Daoy (cell line): Measurements from ENCODE around the gene SLC19A1. TPM values are rescaled to one million over a fixed set of nuclear protein-coding genes. Genes with fewer than 3 reads are reported as not detected.
A peak's percentile ranks its signal among the peaks of the same experiment; 100 is the strongest.

Experiments used
- DNase-seq: peaks from one replicate; pipeline ENCODE4 v3.0.0-alpha.2; 2015; ENCODE audit warnings: low read depth
- total RNA-seq: library from RNA; depleted of rRNA; stranded (reverse); fragments of >200 nt; shearing (Covaris generic); gene quantifications from 2 replicates; pipeline ENCODE4 v1.2.3, GENCODE V29; 2014

Gene SLC19A1
- total RNA-seq, 1 experiment from 2014 or later, result 16.3 TPM

DNA sequence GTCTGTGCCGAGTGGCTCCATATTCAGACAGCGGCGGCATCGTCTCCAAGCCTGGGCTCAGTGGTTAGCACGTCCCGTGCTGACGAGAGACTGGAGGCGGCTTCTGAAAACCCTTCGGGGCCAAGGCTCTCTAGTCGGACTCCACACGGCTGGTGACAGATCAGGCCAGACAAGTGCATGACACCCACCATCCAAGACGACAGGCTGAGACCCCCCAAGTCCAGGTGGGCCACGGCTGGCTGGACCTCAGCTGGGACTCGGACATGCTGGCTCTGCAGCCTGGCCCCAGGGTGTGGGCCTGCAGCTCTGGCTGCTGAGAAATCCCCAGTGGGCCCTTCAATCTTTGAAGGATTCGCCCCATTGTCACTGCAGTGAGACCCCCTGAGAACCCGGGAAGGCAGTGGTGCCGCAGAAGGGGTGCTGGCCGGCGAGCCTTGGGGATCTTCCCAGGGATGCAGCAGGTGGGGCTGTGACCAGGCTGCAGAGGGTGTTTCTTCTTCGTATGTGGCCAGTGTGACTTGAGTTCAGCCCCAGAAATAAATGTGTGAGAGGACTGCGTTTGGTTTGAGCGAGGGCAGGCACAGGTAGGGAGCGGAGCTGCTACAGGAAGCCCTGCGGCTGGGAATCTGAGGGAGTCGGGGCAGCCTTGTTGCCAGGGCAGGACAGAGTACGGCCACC is 15.9 kb upstream of the SLC19A1 start:
- no peak for DNase-seq

DNA sequence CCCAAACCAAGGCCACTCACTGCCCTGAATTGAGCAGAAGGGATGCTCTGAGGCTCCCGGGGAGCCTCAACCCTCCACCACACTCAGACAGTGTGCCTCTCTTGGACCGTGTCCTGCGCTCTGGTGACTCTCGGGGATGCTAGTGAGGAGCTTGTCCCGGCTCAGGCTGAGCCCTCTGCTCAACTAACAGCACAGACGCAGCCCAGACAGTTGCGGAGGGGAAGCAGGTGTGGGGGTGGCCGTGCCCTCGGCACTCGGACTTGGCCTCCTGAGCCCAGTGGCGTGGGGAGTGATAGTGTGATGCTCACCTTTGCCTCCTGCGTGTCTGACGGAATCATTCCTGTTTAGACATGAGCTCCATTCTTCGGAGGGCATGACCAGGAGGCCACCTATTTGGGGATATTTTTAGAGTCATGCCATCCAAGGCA is 15.4 kb upstream of the SLC19A1 start:
- DNase-seq, result no peak

DNA sequence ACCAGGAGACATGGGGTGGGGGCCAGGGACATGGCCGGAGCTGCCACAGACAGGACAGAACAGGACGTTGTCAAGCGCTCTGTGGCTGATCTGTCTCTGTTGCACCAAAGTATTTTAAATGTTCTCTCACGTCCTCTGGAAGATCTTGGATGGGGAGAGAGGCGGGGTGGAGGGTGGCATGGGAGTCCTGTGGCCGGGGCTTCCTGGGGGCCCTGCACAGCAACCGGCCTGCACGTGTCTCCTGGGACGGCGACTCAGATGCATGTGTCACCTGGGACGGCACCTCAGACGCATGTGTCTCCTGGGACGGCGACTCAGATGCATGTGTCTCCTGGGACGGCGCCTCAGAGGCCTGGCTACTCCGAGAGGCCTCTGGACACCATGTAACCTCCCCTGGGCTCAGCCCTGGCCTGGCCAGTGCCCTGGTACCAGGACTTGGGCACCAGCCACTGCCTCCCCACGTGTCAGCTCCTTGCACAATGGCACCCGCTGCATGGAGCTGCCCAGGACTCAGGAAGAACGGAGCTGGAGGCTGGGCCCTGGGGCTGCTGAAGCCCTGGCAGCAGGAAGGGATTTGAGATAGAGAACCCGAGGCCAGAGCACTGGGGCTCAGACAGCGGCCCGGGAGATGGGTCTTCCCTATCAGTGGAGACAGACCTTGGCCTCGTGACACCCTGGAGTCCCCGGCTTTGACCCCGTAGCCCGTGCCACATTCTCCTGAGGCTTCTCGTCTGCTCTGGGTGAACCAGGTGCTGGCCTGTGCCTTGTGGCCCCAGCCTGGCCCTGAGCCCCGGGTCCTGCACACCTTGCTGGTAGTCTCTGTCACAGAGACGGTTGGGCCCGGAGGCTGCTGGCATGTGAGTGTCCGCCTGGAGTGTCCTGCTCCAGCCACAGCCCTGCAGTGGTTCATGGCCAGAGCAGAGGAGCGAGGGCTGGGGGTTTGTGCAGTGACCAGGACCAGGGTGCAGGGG is 14.7 kb upstream of the SLC19A1 start:
- no peak for DNase-seq

DNA sequence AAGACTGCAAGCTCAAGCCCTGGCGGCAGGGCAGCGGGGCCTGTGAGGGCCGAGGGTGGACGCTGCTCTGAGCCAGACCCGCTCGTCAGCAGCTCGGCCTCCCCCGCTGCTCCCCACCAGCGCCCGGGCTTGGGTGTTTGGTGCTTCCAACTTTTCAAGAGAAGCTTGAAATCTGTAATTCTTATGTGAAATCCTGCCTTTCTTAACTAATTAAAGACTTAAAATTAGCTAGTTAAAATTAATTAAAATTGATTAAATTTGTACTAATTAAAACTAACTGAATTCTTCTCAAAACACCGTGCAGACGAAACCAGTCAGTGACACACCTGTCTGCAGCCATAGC is 14.0 kb upstream of the SLC19A1 start:
- no peak for DNase-seq

DNA sequence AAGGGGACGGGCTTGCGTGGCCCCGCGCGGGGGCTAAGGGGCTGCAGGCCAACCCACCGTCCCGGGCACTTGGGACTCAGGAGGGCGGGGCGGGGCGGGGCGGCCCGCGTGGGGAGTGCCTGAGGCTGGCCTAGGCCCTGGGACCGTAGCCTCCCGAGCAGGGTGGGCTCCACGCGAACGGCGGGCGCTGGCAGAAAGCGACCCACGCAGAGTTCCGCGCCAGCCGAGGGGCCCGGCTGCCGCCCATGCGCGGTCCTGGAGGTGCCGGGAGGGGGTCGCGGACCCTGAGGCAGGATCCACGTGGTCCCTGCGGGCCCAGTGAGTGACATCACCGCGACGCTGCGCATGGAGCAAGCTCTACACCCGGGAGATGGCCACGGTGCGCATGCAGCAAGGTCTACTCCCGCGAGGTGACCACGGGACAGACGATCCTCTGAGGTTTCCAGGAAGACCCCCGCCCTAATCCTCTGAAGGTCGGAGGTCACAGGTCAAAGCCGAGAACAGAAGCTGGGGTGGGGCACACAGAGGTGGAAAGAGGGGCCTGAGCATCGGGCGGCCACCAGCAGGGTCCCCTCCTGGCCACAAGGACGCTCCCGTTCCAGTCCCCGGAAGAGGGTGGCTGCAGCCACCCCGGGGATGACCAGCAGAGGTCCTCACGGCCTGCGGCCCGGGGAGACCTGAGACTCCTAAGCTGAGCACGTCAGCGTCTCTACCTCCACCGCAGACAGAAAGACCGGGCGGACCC is 13.5 kb upstream of the SLC19A1 start:
- DNase-seq, result peak; percentile 93

DNA sequence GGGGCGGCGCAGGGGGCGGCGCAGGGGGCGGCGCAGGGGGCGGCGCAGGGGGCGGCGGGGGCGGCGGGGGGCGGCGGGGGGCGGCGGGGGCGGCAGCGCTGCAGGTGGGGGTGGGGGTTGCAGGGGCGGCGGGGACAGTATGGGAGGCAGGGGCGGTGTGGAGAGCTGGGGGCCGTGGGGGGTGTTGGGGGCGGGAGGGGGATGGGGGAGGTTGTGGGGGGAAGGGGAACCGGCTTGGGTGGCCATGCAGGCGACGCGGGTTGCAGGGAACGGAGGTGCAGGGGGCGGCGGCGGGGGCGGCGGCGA is 13.0 kb upstream of the SLC19A1 start:
- no peak for DNase-seq

DNA sequence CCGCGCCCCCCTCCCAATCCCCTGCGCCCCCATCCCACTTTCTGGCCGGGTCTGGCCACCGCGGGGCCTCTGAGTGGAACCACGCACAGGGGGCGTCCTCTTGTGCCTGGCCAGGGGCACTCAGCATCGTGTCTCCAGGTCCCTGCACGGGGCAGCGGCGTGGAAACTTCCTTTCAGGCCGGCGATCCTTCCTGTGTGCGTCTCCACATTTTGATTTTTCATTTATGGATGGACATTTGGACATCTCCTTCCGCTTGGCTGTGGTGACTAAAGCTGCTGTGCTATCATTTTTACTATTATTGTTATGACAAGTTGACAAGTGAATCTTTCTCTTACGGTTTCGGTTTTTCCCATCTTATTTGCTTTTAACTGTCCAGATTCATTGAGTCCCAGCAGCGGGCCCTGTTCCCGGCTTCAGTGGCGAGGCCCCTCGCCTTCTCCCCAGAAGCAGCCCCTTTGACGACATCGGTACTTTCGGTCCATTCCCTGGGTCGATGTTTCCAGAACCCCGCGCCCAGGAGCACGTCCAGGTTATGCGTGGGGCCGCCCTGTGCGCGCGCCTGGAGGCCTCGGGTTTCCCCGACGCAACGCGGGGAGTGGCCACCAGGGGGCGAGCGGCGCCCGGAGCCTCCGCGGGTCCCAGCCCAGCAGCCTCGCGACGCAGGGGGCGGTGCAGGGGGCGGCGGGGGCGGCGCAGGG is 12.4 kb upstream of the SLC19A1 start:
- DNase-seq, result peak; percentile 85

DNA sequence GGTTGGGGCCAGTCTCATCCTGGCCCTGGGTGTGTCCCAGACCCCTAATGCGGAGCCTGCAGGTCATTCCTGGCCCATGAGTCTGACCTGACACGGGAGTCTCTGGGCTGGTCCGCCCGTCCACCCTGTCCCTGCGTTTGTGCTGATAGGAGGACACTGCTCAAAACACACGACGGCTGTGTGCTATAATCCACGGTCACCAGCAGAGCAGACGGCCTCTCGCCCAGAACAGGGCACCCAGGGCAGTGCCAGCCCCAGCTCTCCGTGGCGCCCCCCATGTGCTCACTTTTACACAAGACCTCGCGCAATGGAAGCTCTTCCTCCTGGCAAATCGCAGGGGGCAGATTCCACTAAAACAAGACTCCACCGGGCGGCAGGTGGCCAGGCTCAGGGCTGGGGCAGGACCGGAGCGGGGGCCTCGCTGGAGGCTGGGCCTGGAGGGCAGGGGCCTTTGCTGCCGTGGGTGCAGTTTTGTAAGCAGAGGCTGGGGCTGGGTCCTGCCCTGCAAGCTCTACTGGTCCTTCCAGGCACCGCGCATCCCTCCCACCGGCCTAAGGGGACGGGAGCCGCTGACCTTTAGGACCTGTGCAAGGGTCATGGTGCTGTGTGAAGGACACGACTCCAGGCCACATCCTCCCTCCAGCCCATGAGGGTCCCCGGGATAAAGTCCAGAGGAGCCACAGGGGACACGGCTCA is 10.6 kb upstream of the SLC19A1 start:
- no peak for DNase-seq

DNA sequence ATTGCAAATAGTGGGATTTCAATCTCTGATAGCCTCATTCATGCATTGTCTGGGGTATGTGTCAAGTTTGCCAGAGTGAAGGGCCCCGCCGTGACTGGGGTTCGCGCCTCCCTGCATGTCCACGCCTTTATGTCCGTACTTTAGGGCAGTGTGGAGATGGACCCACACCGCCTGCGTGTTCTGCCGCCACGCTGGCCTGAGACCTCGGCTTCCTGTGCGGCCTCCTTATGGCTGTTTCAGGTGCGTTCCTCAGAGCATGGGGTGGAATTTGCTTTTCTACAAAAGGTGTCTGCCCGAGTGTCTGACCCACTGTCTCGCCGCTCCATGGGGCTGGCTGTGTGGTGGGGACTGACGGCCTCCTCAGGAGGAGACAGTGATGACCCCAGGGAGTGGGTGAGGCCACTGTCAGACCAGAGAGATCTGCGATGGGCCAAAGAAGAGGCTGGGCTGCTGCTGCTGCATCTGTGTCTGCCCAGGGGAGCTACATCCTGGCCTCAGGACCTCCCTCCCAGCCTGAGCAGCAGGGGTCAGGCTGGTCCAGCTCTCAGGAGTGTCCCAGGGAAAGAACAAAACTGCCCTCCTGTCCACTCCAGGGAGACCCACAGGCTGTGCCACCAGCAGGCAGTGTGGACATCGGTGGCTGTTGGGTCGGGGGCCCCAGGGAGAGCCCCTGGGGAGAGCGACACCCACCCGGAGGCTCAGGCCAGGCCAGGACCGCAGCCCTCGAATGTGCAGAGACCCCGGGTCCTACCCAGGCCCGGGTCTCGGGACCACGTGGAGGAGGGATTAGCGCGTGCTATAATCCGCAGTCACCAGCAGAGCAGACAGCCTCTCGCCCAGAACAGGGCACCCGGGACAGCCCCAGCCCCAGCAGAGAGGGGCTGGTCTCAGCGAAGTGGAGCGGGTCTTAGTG is 9.8 kb upstream of the SLC19A1 start:
- no peak for DNase-seq

DNA sequence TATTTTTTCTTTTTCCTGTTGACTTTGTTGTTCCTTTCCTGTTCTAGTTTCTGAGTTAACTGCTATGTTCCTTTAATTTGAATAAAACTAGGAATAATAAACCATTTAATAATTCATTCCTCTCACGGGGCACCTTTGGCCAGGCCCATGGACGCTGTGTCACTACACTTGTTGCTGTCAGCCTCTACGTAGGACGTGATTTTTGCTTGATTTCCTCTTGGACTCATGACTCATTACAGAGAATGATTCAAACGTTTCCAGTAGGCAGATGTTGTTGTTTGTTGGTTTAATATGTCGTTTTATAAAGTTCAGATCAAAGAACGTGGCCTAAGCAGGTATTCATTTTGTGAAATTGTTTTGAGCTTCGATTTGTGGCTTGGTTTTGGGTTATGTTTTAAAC is 9.1 kb upstream of the SLC19A1 start:
- peak; percentile 76 for DNase-seq

DNA sequence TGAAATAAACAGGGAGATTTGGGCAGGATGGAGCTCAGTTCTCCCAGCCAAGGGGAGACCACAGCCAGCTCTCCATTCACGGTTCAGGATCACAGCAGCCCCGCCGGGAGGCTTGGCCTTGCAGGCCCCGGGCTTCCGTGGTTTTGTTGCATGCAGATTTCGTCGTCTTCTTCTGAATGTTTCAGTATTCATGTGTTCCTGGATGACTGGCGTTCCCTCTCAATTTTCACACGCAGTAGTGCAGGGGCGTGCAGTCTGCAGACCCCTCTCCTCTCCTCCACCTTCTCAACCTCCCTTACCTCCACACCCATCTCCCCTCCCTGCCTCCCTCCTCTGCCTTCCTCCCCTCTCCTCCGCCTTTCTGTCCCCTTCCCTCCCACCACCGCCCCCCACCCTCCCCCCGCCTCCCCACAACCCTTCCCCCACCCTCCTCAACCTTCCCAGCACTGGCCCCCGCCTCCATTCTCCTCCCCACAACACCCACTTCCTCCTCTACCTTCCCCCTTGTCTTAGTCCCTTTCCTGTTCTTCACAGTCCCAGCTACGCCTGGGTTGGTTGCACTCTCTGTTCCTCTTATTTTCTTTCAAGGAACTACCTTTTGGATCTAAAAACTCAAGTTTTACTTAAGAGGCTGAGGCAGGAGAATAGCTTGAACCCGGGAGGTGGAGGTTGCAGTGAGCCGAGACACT is 8.4 kb upstream of the SLC19A1 start:
- no peak for DNase-seq

DNA sequence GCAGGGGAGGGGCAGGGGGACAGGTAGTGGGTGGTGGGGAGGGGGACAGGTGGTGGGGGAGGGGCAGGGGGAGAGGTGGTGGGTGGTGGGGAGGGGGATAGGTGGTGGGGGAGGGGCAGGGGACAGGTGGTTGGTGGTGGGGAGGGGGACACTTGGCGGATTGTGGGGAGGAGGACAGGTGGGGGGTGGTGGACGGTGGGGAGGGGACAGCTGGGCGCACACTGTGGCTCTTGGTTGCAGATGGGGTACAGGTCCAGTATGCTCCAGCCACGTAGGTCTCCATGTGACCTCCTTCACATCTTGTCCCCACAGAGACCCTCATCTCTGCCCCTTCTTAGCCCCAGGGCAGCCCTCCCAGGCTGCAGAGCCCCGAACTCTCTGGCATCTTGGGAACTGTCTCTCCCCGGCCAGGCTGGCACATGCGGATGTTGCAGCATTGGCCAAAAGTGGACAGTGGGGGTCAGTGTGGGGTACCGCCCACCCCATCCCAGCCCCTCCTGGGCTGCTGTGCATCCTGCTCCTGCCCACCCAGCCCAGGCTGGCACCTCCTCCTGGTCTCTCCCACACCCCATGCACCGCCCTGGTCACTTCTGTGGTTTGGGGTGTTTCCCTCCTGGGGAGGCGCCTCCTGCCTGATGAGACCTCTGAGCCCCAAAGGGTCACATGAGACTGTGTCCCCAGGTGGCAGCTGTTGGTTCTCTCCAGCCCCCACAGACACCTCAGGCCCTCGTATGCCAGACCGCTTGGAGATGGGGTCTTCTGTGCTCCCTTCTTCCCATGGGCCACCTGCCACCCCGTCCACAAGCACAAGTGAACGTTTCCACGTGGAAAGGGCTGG is 7.6 kb upstream of the SLC19A1 start:
- no peak for DNase-seq

DNA sequence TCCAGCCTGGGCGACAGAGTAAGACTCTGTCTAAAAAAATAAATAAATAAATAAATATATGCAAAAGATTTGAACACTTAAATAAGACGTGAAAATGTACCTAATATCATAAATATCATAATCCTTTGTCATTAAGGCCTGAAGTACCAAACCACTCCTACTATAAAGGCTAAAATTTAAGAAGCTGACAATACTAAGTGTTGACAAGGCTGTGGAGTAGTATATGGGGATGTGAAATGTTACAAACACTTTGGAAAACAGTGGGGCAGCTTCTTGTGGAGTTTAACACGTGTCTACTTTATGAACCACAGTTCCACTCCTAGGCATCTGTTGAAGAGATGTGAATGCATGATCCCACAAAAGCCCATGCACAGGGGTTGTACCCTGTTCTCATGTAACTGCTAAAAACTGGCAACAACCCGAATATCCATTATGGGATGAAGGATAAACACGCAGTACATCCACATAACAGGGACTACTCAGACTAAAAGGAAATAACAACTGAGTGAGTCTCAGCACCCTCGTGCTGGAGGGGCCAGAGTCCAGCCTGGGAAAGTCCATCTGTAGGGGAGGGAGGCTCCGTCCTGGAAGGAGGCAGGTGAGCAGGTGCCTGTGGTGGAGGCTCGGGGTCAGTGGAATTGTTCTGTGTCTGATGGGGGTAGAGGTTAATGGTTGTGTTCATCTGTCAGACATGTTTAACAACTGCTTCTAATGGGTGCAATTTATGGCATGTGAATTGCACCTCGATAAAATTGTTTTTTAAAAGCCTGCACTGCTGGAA is 6.7 kb upstream of the SLC19A1 start:
- no peak for DNase-seq

DNA sequence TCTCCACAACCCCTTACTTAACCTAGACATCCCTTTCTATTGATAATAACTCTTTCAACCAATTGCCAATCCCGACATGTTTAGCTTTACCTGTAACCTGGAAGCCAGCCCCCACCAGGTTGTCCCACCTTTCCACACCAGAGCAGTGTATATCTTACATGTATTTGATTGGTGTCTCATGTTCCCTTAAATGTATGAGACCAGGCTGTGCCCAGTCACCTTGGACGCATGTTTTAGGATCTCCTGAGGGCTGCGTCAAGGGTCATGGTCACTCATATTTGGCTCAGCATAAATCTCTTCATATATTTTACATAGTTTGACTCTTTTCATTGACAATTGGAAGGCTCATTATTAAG is 5.3 kb upstream of the SLC19A1 start:
- no peak for DNase-seq

DNA sequence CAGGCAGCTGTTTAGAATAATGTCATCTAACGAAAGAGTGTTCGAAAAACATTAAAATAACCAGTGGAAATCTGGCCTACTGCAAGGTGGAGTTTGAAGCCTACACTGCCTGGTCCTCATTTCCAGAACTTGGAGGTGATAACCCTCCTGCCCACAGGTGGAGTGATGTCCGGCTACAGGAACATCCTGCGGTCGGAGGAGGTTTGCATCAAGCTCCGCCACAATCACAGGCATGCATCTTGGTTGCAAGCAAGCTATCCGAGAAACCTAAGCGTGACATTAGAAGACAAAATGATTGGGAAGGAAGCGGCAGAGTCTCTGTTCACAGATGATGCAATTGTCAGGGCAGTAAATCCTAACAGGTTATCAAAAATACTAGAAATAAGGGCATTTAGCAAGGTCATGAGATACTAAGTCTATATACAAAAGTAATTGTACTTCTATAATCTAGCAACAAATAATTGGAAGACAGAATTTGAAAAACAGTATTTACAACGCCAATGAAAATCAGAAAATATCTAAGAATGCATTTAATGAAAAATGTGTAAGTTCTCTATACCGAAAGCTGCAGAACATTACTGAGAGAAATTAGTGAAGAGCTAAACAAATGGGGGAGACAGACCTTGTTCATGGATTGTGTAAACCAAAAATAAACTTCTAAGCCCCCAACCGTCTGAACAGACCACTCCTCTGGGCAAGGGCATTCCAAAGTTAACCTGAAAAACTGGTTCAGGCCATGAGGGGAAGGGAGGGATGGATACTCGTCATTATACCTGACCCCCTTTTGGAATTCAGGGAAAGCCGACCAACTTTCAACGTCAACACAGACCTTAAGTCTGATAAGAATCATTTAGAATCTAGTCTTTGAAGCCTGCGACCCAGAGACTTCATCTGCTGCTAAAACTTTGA is 4.7 kb upstream of the SLC19A1 start:
- DNase-seq, result no peak

DNA sequence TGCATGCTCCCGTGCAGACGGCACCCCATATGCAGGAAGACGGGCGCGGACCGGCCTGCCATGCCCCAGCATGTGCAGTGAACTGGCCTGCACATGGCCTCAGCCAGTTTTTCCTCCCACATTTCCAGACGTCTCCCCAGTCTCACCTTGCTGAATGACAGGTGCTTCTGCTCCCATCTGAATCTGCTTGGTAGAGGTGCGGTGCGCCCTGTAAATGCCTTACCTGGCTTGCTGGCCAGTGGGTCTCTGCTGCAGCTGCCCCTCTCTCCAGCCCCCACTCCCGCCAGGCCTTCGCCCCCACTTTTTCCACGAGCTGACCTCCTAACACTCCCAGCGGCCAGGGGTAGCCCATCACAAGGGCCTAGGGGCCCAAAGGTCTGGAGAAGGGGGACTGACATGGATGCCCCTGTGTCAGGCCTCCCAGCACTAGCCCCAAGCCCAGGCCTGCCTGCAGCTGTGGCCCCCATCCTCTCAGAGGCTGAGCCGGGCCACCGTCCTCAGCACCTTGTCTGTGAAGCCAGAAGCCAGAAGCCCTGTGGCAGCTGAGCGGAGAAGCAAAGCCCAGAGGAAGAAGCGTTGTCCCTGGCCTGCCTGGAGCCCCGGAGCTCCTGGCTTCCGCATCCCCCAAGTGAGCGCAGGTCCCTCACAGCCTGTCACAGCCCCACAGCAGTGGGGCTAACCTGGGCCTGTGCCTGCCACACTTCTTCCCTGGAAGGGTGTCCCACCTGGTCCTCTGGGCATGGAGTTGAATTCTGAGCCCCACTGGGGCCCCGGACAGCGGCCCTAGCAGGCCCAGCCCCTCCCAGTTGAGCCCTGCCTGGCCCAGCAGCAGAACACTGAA is 3.7 kb upstream of the SLC19A1 start:
- DNase-seq, result no peak
